Activated CD8-positive, alpha-beta T cell treated with anti-CD3 and anti-CD28 coated beads, Interleukin-2, amount 10 ng/mL, durations not matched to agents 7 days and 5 days (primary cell): Measurements from ENCODE around the gene CPHXL2. TPM values are rescaled to one million over a fixed set of nuclear protein-coding genes. Genes with fewer than 3 reads are reported as not detected.

Experiments
- ATAC-seq: fragments of 150-1000 bp; cut with Tn5 transposase; one replicate; pipeline ENCODE4 v1.10.0; 2021; ENCODE audit warnings: moderate library complexity
- CTCF ChIA-PET: fragments of 350-600 bp; sonication (Branson Sonifier 250); formaldehyde crosslinking; loops from one replicate; lab custom pipeline; 2021; ENCODE audit warnings: antibody characterized with exemption; lab: Charles Lee
- POLR2A ChIA-PET: fragments of 350-600 bp; sonication (Branson Sonifier 250); formaldehyde crosslinking; loops from one replicate; lab custom pipeline; 2021; ENCODE audit warnings: antibody characterized with exemption; lab: Charles Lee
- DNase-seq: peaks from one replicate; pipeline ENCODE4 v3.0.0-alpha.2; 2020
- H3K27ac Mint-ChIP-seq: one replicate; pipeline ENCODE4 v1.8.0; 2021; ENCODE audit warnings: mild to moderate bottlenecking, mixed read lengths
- H3K27me3 Mint-ChIP-seq: one replicate; pipeline ENCODE4 v1.8.0; 2021; ENCODE audit warnings: low read depth, mixed read lengths
- H3K36me3 Mint-ChIP-seq: one replicate; pipeline ENCODE4 v1.8.0; 2021; ENCODE audit warnings: low read depth, mixed read lengths
- H3K4me1 Mint-ChIP-seq: one replicate; pipeline ENCODE4 v1.8.0; 2021; ENCODE audit warnings: low read depth, mixed read lengths
- H3K4me3 Mint-ChIP-seq: one replicate; pipeline ENCODE4 v1.8.0; 2021; ENCODE audit warnings: mild to moderate bottlenecking, mixed read lengths
- H3K9me3 Mint-ChIP-seq: one replicate; pipeline ENCODE4 v1.8.0; 2022; ENCODE audit warnings: mixed read lengths; ENCODE audit not compliant: insufficient read depth
- total RNA-seq, 2 experiments: library from RNA; stranded (reverse); gene quantifications; one replicate each; pipeline ENCODE4 v1.2.3, GENCODE V29; 2021

Gene CPHXL2
- not detected for total RNA-seq

- Mint-ChIP-seq H3K27ac (no peak within 1 kb of the TSS), H3K36me3 (no peaks in the 10 kb centered on the region), H3K4me3 (no peak within 1 kb of the TSS), H3K4me1 (no peaks in the 10 kb centered on the region), H3K9me3 (no peaks in the 10 kb centered on the region), H3K27me3 (no peaks in the 10 kb centered on the region)
- ATAC-seq (no peak), DNase-seq (no peak)
- ChIA-PET POLR2A (no interaction called here), CTCF (no interaction called here)
Measured at GRCh38 chr16:75676909-75677308, at the start of gene CPHXL2. Gene CPHXL2, minus strand, starts transcription at chr16:75677009. Its CDS starts 10 bp downstream, at chr16:75676999.

GRCh38 chr16:75726390-75726789 is 49.6 kb upstream of the CPHXL2 start, which contains the start of gene CPHXL:
Gene CPHXL, minus strand, starts transcription at chr16:75726490. Its CDS starts 48 bp downstream, at chr16:75726442.
- Mint-ChIP-seq H3K27ac (no peak within 1 kb of the TSS), H3K27me3 (no peaks in the 10 kb centered on the region), H3K4me3 (no peak within 1 kb of the TSS), H3K4me1 (no peaks in the 10 kb centered on the region), H3K36me3 (no peaks in the 10 kb centered on the region), H3K9me3 (no peaks in the 10 kb centered on the region)
- DNase-seq: no peak
- CTCF ChIA-PET: no interaction called here
- no peak for ATAC-seq
- POLR2A ChIA-PET: no interaction called here

DNA sequence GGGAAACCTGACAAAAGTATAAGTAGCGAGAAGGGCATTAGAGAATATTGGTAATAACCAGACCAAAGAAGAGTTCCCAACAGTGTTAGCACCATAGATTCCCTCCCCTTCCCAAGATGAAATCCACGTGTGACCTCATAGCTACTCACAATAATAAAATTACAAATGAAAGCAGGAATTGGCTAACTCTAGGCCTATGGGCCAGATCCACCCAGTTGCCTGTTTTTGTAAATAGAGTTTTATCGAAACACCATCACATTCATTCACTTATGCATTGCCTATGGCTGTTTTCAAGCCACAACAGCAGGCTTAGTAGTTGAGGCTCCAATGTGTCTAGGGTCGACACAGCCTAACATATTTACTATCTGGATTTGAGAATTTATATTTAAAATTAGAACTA is 41.6 kb upstream of the CPHXL2 start:
- CTCF ChIA-PET: no interaction called here
- Mint-ChIP-seq H3K9me3 (no peaks in the 10 kb centered on the region), H3K36me3 (no peaks in the 10 kb centered on the region), H3K4me3 (no peak overlapping the region), H3K4me1 (no peaks in the 10 kb centered on the region), H3K27me3 (no peaks in the 10 kb centered on the region), H3K27ac (no peak overlapping the region)
- ATAC-seq (no peak), DNase-seq (no peak)
- POLR2A ChIA-PET: no interaction called here

GRCh38 chr16:75714661-75715060 is 37.9 kb upstream of the CPHXL2 start:
- H3K36me3 Mint-ChIP-seq: no peaks in the 10 kb centered on the region
- H3K27ac Mint-ChIP-seq: no peak overlapping the region
- DNase-seq (no peak), ATAC-seq (no peak)
- ChIA-PET CTCF (no interaction called here), POLR2A (no interaction called here)
- no peak overlapping the region for H3K4me3 Mint-ChIP-seq
- H3K9me3 Mint-ChIP-seq: peaks cover 6% of the 10 kb centered on the region
- no peaks in the 10 kb centered on the region for H3K27me3 Mint-ChIP-seq
- no peaks in the 10 kb centered on the region for H3K4me1 Mint-ChIP-seq

GRCh38 chr16:75710344-75710743 is 33.5 kb upstream of the CPHXL2 start:
- Mint-ChIP-seq H3K9me3 (peaks cover 7% of the 10 kb centered on the region), H3K4me3 (no peak overlapping the region), H3K27me3 (no peaks in the 10 kb centered on the region), H3K27ac (no peak overlapping the region), H3K36me3 (no peaks in the 10 kb centered on the region), H3K4me1 (no peaks in the 10 kb centered on the region)
- ChIA-PET CTCF (no interaction called here), POLR2A (no interaction called here)
- DNase-seq (no peak), ATAC-seq (no peak)

DNA sequence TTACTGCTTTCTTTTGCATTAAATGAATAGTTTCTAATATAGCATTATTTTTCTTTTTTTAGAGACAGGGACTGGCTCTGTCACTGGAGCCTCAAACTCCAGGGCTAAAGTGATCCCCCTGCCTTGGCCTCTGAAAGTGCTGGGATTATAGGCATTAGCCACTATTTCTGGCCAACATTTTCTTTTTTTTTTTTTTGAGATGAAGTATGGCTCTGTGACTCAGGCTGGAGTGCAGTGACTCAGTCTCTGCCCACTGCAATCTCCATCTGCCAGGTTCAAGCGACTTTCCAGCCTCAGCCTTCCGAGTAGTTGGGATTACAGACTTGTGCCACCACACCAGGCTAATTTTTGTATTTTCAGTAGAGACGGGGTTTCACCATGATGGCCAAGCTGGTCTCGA is 26.5 kb upstream of the CPHXL2 start:
- ATAC-seq (no peak), DNase-seq (no peak)
- ChIA-PET POLR2A (no interaction called here), CTCF (no interaction called here)
- H3K27ac Mint-ChIP-seq: no peak overlapping the region
- H3K27me3 Mint-ChIP-seq: no peaks in the 10 kb centered on the region
- no peaks in the 10 kb centered on the region for H3K4me1 Mint-ChIP-seq
- no peak overlapping the region for H3K4me3 Mint-ChIP-seq
- no peaks in the 10 kb centered on the region for H3K9me3 Mint-ChIP-seq
- no peaks in the 10 kb centered on the region for H3K36me3 Mint-ChIP-seq

DNA sequence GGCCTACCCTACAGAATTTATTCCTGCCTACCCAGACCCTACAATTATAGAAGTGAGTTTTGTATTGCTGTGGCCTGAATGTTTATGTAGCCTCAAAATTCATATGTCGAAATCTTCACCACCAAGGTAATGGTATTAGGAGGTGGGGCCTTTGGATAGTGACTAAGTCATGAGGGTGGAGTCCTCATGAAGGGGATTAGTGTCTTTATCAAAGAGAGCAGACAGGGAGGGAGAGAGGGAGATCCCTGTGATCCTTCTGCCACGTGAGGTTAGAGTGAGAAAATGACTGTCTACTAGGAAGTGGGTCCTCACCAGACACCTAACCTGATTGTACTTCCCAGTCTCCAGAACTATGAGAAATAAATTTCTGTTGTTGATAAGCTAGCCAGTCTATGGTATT is 25.4 kb upstream of the CPHXL2 start:
- Mint-ChIP-seq H3K4me1 (no peaks in the 10 kb centered on the region), H3K4me3 (no peak overlapping the region), H3K27ac (no peak overlapping the region), H3K9me3 (no peaks in the 10 kb centered on the region), H3K36me3 (no peaks in the 10 kb centered on the region), H3K27me3 (no peaks in the 10 kb centered on the region)
- ChIA-PET CTCF (no interaction called here), POLR2A (no interaction called here)
- no peak for ATAC-seq
- no peak for DNase-seq

DNA sequence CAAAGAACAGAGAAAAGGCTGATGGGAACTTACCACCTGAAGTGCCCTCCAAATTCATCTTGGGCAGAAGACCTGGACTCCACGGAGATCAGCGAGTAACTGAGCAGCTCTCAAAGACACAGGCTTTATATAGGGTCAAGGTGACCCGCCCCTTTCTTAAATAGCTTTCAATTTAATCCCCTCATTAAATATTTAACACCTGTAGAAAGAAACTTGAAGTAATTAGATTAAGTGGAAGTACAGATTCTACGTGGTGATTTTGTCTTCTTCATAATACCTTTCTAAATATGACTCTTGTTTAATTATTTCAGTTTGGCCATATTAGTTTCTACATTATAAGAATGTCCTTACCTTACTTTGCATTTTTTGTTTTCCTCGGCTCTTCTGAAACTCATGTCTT is 24.6 kb upstream of the CPHXL2 start, which contains the start of gene DUXB:
TSS of gene DUXB (minus strand) at position 101 of the 400 bp plus-strand sequence. CDS start at position 58, 43 bp downstream.
- no peak for DNase-seq
- POLR2A ChIA-PET: no interaction called here
- no peak for ATAC-seq
- CTCF ChIA-PET: no interaction called here
- no peak within 1 kb of the TSS for H3K27ac Mint-ChIP-seq
- H3K36me3 Mint-ChIP-seq: no peaks in the 10 kb centered on the region
- no peaks in the 10 kb centered on the region for H3K27me3 Mint-ChIP-seq
- H3K9me3 Mint-ChIP-seq: no peaks in the 10 kb centered on the region
- no peak within 1 kb of the TSS for H3K4me3 Mint-ChIP-seq
- H3K4me1 Mint-ChIP-seq: no peaks in the 10 kb centered on the region

DNA sequence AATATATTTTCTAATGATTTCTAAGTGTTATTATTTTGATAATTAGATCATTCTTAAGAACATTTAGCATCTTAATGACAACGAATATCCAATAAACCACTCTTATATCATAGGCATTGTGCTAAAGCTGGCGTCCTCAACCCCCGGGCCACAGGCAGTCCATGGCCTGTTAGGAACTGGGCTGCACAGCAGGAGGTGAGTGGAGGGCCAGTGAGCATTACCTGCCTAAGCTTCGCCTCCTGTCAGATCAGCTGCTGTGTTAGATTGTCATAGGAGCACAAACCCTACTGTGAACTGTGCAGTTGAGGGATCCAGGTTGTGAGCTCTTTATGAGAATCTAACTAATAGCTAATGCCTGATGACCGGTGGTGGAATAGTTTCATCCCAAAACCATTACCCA is 20.8 kb upstream of the CPHXL2 start:
- no peaks in the 10 kb centered on the region for H3K4me1 Mint-ChIP-seq
- DNase-seq: no peak
- H3K36me3 Mint-ChIP-seq: no peaks in the 10 kb centered on the region
- no peak overlapping the region for H3K27ac Mint-ChIP-seq
- ChIA-PET CTCF (no interaction called here), POLR2A (no interaction called here)
- H3K4me3 Mint-ChIP-seq: no peak overlapping the region
- H3K9me3 Mint-ChIP-seq: no peaks in the 10 kb centered on the region
- H3K27me3 Mint-ChIP-seq: no peaks in the 10 kb centered on the region
- no peak for ATAC-seq

DNA sequence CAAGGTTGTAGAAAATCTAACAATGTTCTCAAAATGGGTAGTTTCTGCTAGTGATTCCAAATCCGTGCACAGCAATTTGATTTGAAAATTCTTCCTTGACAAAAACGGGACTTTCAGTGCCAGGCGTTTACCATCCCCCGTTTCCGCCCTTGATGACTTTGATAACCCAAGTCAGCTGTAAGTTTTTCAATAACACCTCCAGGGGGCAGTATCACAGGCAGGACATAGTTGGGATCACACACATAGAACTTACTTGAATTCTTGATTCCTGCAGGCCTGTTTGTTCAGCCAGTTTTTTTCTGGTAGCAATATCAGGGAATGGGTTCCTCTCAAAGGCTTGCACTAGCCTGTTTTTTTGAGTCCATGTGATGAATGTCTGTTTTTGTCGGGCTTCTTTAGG is 18.9 kb upstream of the CPHXL2 start:
- ChIA-PET POLR2A (no interaction called here), CTCF (no interaction called here)
- no peak for ATAC-seq
- Mint-ChIP-seq H3K4me3 (no peak overlapping the region), H3K27ac (no peak overlapping the region), H3K9me3 (no peaks in the 10 kb centered on the region), H3K27me3 (no peaks in the 10 kb centered on the region), H3K4me1 (no peaks in the 10 kb centered on the region), H3K36me3 (no peaks in the 10 kb centered on the region)
- DNase-seq: no peak

DNA sequence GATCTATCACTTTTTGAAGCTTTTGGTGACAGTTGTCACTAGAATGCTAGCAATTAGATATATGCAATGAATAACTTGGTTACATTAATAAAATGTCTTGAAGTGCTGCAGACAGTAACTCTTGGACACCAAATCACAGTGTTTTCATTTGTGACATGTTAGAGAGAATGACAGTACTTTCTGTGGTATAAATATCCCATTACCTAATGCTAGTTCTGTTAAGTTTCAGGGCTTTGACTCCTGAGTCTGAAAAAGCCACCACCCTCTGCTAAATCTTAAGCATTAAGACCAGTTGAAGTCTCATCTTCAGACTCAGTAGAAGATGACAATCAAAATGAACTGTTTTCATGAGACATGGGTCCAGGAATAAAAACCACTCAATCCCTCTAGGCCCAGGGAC is 10.6 kb upstream of the CPHXL2 start:
- Mint-ChIP-seq H3K9me3 (peaks cover 4% of the 10 kb centered on the region), H3K27me3 (no peaks in the 10 kb centered on the region), H3K4me3 (no peak overlapping the region), H3K4me1 (peaks cover 2% of the 10 kb centered on the region), H3K27ac (no peak overlapping the region), H3K36me3 (no peaks in the 10 kb centered on the region)
- DNase-seq: no peak
- POLR2A ChIA-PET: no interaction called here
- ATAC-seq: no peak
- CTCF ChIA-PET: no interaction called here

DNA sequence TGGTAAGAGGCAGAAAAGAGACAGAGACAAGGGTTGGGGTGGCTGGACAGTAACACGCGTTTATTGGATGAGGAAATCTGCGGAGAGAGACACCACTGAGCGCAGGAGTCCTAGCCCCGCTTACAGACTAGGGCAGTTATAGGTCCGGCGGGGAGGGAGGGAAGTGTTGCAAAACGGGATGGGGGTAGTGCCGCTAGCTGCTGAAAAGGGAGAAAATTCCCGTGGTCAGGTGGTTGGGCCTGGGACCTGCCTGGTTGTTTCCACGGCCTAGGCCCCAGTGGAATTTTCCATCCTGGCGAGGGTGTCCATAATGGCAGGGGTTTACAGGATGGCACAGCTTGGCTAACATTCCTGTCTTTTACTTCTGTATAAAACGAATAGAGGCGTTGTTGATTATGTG is 5.5 kb upstream of the CPHXL2 start:
- H3K4me3 Mint-ChIP-seq: no peak overlapping the region
- POLR2A ChIA-PET: no interaction called here
- ATAC-seq (no peak), DNase-seq (no peak)
- H3K27me3 Mint-ChIP-seq: no peaks in the 10 kb centered on the region
- H3K36me3 Mint-ChIP-seq: no peaks in the 10 kb centered on the region
- H3K27ac Mint-ChIP-seq: no peak overlapping the region
- CTCF ChIA-PET: no interaction called here
- H3K4me1 Mint-ChIP-seq: no peaks in the 10 kb centered on the region
- no peaks in the 10 kb centered on the region for H3K9me3 Mint-ChIP-seq

GRCh38 chr16:75679366-75679765 is 2.6 kb upstream of the CPHXL2 start:
- Mint-ChIP-seq H3K27ac (no peak overlapping the region), H3K4me3 (no peak overlapping the region)
- POLR2A ChIA-PET: no interaction called here

More at GRCh38 chr16:75679366-75679765, 2.6 kb upstream of the CPHXL2 start:
- Mint-ChIP-seq H3K9me3 (no peaks in the 10 kb centered on the region), H3K36me3 (no peaks in the 10 kb centered on the region), H3K4me1 (no peaks in the 10 kb centered on the region), H3K27me3 (no peaks in the 10 kb centered on the region)
- CTCF ChIA-PET: no interaction called here
- ATAC-seq (no peak), DNase-seq (no peak)
